Measurements from ENCODE around the gene LYRM9.
"Not testable (repeated sequence)": the region's sequence is repeated elsewhere in the genome, so short reads cannot be mapped to it uniquely, and the experiment has no call there.

The LYRM9 gene

DNA sequence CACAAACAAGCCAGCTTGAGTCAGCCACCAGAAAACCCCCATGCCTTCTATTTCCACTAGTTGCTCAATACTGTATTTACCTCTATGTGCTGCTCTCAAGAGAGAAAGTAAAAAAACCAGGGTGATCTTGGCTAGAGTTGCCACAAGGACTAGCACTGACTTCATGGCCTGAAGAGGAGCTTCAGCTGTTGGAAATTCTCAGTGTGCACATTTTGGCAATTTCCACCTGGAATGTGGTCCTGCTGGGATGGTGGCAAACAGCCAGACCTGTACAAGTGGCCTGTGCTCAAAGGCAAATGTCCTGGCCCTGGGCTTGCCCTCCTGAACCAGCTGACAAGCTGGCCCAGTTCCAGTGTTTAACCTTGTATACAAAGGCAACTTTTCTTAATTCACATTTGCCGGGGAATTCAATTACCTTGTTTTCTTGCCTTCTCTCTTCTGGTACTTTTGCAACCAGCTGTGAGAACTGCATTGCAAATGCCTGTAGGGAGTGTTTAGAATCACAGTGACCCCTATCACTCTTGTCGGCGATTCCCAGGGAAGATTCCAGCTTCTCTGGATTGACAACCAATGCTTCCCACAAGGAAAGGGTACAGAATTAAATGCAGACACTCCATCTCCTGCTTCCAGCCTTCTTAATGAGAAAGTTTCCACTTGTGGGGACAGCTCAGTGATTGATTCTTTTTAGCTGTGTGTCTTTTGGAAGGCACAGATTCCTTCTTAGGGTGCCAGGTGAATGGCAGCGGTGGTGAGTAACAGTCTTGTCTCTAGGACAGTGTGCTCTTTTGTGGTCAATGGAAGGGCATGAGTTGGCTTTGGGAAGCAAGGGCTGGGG lies 53.4 kb downstream of the LYRM9 start:
- not testable (repeated sequence) for DNase-seq (ENCODE audit: low read depth)

DNA sequence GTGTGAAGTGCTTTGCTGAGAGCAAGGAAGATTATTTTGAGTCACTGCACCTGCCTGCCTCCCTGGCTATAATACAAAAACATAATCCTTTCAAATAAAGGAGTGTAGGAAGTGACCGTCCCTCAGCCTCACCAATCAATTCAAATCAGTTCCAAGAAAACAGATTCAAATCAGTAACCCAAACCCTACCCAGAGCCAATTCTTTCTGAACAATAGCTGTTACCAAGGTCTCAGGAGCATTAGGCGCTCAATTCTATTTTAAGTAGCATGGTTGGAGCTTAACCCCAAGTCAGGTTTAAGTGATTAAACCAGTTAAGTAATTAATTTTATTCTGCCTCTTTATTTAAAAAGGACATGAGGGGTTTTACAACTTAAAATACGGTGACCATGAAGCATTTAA lies 54.6 kb downstream of the LYRM9 start:
- not testable (repeated sequence) for DNase-seq (ENCODE audit: low read depth)

- not testable (repeated sequence) for DNase-seq (ENCODE audit: low read depth)
Observed at GRCh38 chr17:27837769-27838168, 55.4 kb downstream of the LYRM9 start.

GRCh38 chr17:27836651-27837050 lies 56.5 kb downstream of the LYRM9 start:
- DNase-seq (ENCODE audit: low read depth): no peak

- DNase-seq (ENCODE audit: low read depth): no peak
Observed at GRCh38 chr17:27834571-27834970, 58.6 kb downstream of the LYRM9 start.

- no peak for DNase-seq (ENCODE audit: low read depth)
Observed at GRCh38 chr17:27832831-27833230, 60.3 kb downstream of the LYRM9 start.

DNA sequence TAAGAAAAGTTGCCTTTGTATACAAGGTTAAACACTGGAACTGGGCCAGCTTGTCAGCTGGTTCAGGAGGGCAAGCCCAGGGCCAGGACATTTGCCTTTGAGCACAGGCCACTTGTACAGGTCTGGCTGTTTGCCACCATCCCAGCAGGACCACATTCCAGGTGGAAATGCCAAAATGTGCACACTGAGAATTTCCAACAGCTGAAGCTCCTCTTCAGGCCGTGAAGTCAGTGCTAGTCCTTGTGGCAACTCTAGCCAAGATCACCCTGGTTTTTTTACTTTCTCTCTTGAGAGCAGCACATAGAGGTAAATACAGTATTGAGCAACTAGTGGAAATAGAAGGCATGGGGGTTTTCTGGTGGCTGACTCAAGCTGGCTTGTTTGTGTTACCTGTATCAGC lies 63.3 kb downstream of the LYRM9 start:
- not testable (repeated sequence) for DNase-seq (ENCODE audit: low read depth)

DNA sequence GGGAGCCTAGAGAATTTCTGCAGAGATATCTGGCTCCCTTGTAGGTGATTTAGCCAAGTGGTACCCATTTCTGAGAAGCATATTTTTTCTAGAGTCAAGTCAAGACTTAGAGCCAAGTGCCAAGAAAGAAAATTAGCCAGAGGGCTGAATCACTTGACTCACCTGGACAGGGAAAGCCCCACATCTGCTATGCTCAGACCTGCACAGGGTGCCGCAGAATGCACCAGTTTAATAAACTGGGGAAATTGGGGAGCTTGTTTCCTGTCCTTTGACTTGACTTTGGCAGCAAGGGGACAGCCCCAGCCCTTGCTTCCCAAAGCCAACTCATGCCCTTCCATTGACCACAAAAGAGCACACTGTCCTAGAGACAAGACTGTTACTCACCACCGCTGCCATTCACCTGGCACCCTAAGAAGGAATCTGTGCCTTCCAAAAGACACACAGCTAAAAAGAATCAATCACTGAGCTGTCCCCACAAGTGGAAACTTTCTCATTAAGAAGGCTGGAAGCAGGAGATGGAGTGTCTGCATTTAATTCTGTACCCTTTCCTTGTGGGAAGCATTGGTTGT lies 63.9 kb downstream of the LYRM9 start:
- DNase-seq (ENCODE audit: low read depth): not testable (repeated sequence)

Data from activated T-cell treated with anti-CD3 and anti-CD28 coated beads for 48 hours (primary cell).